Measurements from ENCODE around the gene TTYH2. TPM values are rescaled to one million over a fixed set of nuclear protein-coding genes. Genes with fewer than 3 reads are reported as not detected.

TTYH2 gene
- total and polyA plus RNA-seq, 2 donors (not counting 1 experiment from before 2014, with no cell fraction given): 3.0 to 3.1 TPM

GRCh38 chr17:74217888-74218287 lies 4.5 kb downstream of the TTYH2 start:
- Histone ChIP-seq H3K4me1 (ENCODE audit: control insufficient read depth in 2 of 2, insufficient read depth in 2 of 2, low read length in 2 of 2) (peaks cover 31% of the 10 kb centered on the region in 2 donors), H3K9ac (ENCODE audit: low read length) (no peak overlapping the region), H3K79me2 (ENCODE audit: control insufficient read depth, insufficient read depth, low read length) (no peaks in the 10 kb centered on the region), H3K27ac (ENCODE audit: low read length in 2 of 2) (no peak overlapping the region), H2AFZ (ENCODE audit: insufficient read depth, low read depth, low read length, poor library complexity, severe bottlenecking) (no peak overlapping the region), H3K9me3 (ENCODE audit: control extremely low read depth in 1 of 3, control insufficient read depth in 2 of 3, insufficient read depth in 1 of 3, low read length in 2 of 3) (no peaks in the 10 kb centered on the region), H3K27me3 (replicated peaks in 1 of 4; ENCODE audit: control extremely low read depth in 1 of 4, control insufficient read depth in 3 of 4, insufficient read depth in 4 of 4, low read length in 3 of 4) (no peaks in the 10 kb centered on the region), H3K4me3 (ENCODE audit: control extremely low read depth in 1 of 5, extremely low read depth in 1 of 5, insufficient read depth in 1 of 5, low read depth in 2 of 5, low read length in 4 of 5) (no peak overlapping the region), H3K36me3 (replicated peaks in 1 of 2; ENCODE audit: control extremely low read depth in 1 of 2, control insufficient read depth in 1 of 2, extremely low read depth in 1 of 2, insufficient read depth in 2 of 2, low read length in 1 of 2) (no peaks in the 10 kb centered on the region), H3K4me2 (replicated peaks; ENCODE audit: low read depth, low read length, poor library complexity, severe bottlenecking) (no peak overlapping the region), H4K20me1 (ENCODE audit: control insufficient read depth, insufficient read depth, low read length, poor library complexity, severe bottlenecking) (peaks cover 12% of the 10 kb centered on the region)
- Mint-ChIP-seq H3K4me1 (peaks cover 32% of the 10 kb centered on the region), H3K9me3 (ENCODE audit: insufficient read depth) (no peaks in the 10 kb centered on the region), H3K27me3 (no peaks in the 10 kb centered on the region), H3K4me3 (no peak overlapping the region), H3K27ac (no peak overlapping the region)
- CTCF ChIA-PET: no interaction called here
- intact Hi-C loops (cut with micrococcal nuclease): no loop called here
- POLR2A ChIA-PET: no interaction called here
- no peak for ATAC-seq (ENCODE audit: low read depth)
- DNase-seq: no peak
- TF ChIP-seq, protein P1, sequence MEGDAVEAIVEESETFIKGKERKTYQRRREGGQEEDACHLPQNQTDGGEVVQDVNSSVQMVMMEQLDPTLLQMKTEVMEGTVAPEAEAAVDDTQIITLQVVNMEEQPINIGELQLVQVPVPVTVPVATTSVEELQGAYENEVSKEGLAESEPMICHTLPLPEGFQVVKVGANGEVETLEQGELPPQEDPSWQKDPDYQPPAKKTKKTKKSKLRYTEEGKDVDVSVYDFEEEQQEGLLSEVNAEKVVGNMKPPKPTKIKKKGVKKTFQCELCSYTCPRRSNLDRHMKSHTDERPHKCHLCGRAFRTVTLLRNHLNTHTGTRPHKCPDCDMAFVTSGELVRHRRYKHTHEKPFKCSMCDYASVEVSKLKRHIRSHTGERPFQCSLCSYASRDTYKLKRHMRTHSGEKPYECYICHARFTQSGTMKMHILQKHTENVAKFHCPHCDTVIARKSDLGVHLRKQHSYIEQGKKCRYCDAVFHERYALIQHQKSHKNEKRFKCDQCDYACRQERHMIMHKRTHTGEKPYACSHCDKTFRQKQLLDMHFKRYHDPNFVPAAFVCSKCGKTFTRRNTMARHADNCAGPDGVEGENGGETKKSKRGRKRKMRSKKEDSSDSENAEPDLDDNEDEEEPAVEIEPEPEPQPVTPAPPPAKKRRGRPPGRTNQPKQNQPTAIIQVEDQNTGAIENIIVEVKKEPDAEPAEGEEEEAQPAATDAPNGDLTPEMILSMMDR (IDR thresholded peaks at IDR 0.05): no peak
- no peak for TF ChIP-seq EZH2 (IDR thresholded peaks at IDR 0.05; ENCODE audit: borderline replicate concordance, insufficient read depth, low read depth, low read length, poor library complexity, severe bottlenecking)
- WGBS (ENCODE audit: insufficient coverage): no CpG with 5 or more reads among the region's 2 CpGs

DNA sequence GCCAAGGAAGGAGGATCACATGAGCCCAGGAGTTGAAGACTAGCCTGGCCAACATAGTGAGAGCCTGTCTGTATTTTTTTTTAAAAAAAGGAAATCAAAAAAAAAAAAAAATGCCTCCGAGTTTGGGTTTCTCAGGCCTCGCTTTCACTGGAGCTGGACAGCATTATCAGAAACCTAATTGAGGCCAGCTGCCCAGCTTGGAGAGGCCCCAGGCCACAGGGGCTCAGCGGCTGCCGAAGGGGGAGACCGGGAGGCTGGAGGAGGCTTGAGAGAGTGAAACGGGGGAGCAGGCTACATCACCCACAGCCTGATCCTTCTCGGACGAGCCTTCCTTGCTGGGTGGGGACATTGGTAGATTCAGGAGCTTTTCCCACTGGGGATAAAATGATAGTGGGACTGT lies 5.1 kb downstream of the TTYH2 start:
- H3K79me2 ChIP-seq (ENCODE audit: control insufficient read depth, insufficient read depth, low read length): no peaks in the 10 kb centered on the region
- intact Hi-C loops (cut with micrococcal nuclease): no loop called here

More for the DNA sequence above, 5.1 kb downstream of the TTYH2 start:
- Mint-ChIP-seq H3K27me3 (no peaks in the 10 kb centered on the region), H3K4me1 (peaks cover 28% of the 10 kb centered on the region), H3K27ac (no peak overlapping the region), H3K4me3 (no peak overlapping the region), H3K9me3 (ENCODE audit: insufficient read depth) (no peaks in the 10 kb centered on the region)
- Histone ChIP-seq H3K9me3 (ENCODE audit: control extremely low read depth in 1 of 3, control insufficient read depth in 2 of 3, insufficient read depth in 1 of 3, low read length in 2 of 3) (no peaks in the 10 kb centered on the region), H4K20me1 (ENCODE audit: control insufficient read depth, insufficient read depth, low read length, poor library complexity, severe bottlenecking) (peaks cover 12% of the 10 kb centered on the region), H3K27ac (ENCODE audit: low read length in 2 of 2) (no peak overlapping the region), H3K4me1 (ENCODE audit: control insufficient read depth in 2 of 2, insufficient read depth in 2 of 2, low read length in 2 of 2) (peaks cover 28 to 31% of the 10 kb centered on the region in 2 donors), H3K4me3 (ENCODE audit: control extremely low read depth in 1 of 5, extremely low read depth in 1 of 5, insufficient read depth in 1 of 5, low read depth in 2 of 5, low read length in 4 of 5) (no peak overlapping the region), H2AFZ (ENCODE audit: insufficient read depth, low read depth, low read length, poor library complexity, severe bottlenecking) (no peak overlapping the region), H3K27me3 (replicated peaks in 1 of 4; ENCODE audit: control extremely low read depth in 1 of 4, control insufficient read depth in 3 of 4, insufficient read depth in 4 of 4, low read length in 3 of 4) (no peaks in the 10 kb centered on the region), H3K9ac (ENCODE audit: low read length) (no peak overlapping the region), H3K4me2 (replicated peaks; ENCODE audit: low read depth, low read length, poor library complexity, severe bottlenecking) (no peak overlapping the region), H3K36me3 (replicated peaks in 1 of 2; ENCODE audit: control extremely low read depth in 1 of 2, control insufficient read depth in 1 of 2, extremely low read depth in 1 of 2, insufficient read depth in 2 of 2, low read length in 1 of 2) (no peaks in the 10 kb centered on the region)
- DNase-seq: no peak
- CTCF ChIA-PET: interaction anchor here (0.5 to 1.0 kb wide), 2 partner anchors 11 to 239 kb away, joined by 3 to 5 read pairs; no protein-coding TSS in a partner anchor
- no peak for ATAC-seq (ENCODE audit: low read depth)
- TF ChIP-seq, protein P1 (IDR thresholded peaks at IDR 0.05): no peak
- TF ChIP-seq EZH2 (IDR thresholded peaks at IDR 0.05; ENCODE audit: borderline replicate concordance, insufficient read depth, low read depth, low read length, poor library complexity, severe bottlenecking): no peak
- POLR2A ChIA-PET: interaction anchor here (0.7 kb wide), 1 partner anchor 1521 kb away, joined by 6 read pairs; no protein-coding TSS in a partner anchor
- 100% methylated on average over 1 of the region's 8 CpGs for WGBS (ENCODE audit: insufficient coverage)
